Measurements from ENCODE around the gene ADAP1.

The ADAP1 gene

GRCh38 chr7:907158-907980 lies 47.1 kb downstream of the ADAP1 start:
- H3K9ac ChIP-seq (ENCODE audit: low read length), result no peak overlapping the region

GRCh38 chr7:906776-907157 lies 47.7 kb downstream of the ADAP1 start:
- Histone ChIP-seq H3K36me3 (ENCODE audit: control insufficient read depth, insufficient read depth, low read length) (no peaks in the 10 kb centered on the region), H3K9ac (ENCODE audit: low read length) (no peak overlapping the region), H3K9me3 (ENCODE audit: control insufficient read depth, low read length) (no peaks in the 10 kb centered on the region), H3K4me3 (ENCODE audit: low read length) (no peak overlapping the region), H3K27me3 (ENCODE audit: control insufficient read depth, insufficient read depth, low read length) (no peaks in the 10 kb centered on the region), H3K4me1 (ENCODE audit: control insufficient read depth, insufficient read depth, low read length) (peaks cover 19% of the 10 kb centered on the region)

More at GRCh38 chr7:907158-907980, 47.1 kb downstream of the ADAP1 start:
- Histone ChIP-seq H3K36me3 (ENCODE audit: control insufficient read depth, insufficient read depth, low read length) (no peaks in the 10 kb centered on the region), H3K4me3 (ENCODE audit: low read length) (no peak overlapping the region), H3K27me3 (ENCODE audit: control insufficient read depth, insufficient read depth, low read length) (no peaks in the 10 kb centered on the region), H3K4me1 (ENCODE audit: control insufficient read depth, insufficient read depth, low read length) (peaks cover 16% of the 10 kb centered on the region), H3K9me3 (ENCODE audit: control insufficient read depth, low read length) (no peaks in the 10 kb centered on the region)

GRCh38 chr7:904847-905246 lies 49.6 kb downstream of the ADAP1 start:
- Histone ChIP-seq H3K27me3 (ENCODE audit: control insufficient read depth, insufficient read depth, low read length) (no peaks in the 10 kb centered on the region), H3K36me3 (ENCODE audit: control insufficient read depth, insufficient read depth, low read length) (no peaks in the 10 kb centered on the region), H3K4me1 (ENCODE audit: control insufficient read depth, insufficient read depth, low read length) (peaks cover 21% of the 10 kb centered on the region), H3K9ac (ENCODE audit: low read length) (no peak overlapping the region), H3K4me3 (ENCODE audit: low read length) (no peak overlapping the region), H3K9me3 (ENCODE audit: control insufficient read depth, low read length) (no peaks in the 10 kb centered on the region)

GRCh38 chr7:903921-904755 lies 50.3 kb downstream of the ADAP1 start:
- H3K36me3 ChIP-seq (ENCODE audit: control insufficient read depth, insufficient read depth, low read length), result no peaks in the 10 kb centered on the region
- H3K27me3 ChIP-seq (ENCODE audit: control insufficient read depth, insufficient read depth, low read length), result no peaks in the 10 kb centered on the region
- no peak overlapping the region for H3K4me3 ChIP-seq (ENCODE audit: low read length)
- peaks cover 18% of the 10 kb centered on the region for H3K4me1 ChIP-seq (ENCODE audit: control insufficient read depth, insufficient read depth, low read length)
- no peak overlapping the region for H3K9ac ChIP-seq (ENCODE audit: low read length)
- H3K9me3 ChIP-seq (ENCODE audit: control insufficient read depth, low read length), result no peaks in the 10 kb centered on the region

GRCh38 chr7:902996-903395 lies 51.5 kb downstream of the ADAP1 start:
- peaks cover 21% of the 10 kb centered on the region for H3K4me1 ChIP-seq (ENCODE audit: control insufficient read depth, insufficient read depth, low read length)
- no peak overlapping the region for H3K9ac ChIP-seq (ENCODE audit: low read length)
- H3K9me3 ChIP-seq (ENCODE audit: control insufficient read depth, low read length), result no peaks in the 10 kb centered on the region
- no peaks in the 10 kb centered on the region for H3K27me3 ChIP-seq (ENCODE audit: control insufficient read depth, insufficient read depth, low read length)
- H3K4me3 ChIP-seq (ENCODE audit: low read length), result no peak overlapping the region
- no peaks in the 10 kb centered on the region for H3K36me3 ChIP-seq (ENCODE audit: control insufficient read depth, insufficient read depth, low read length)

- Histone ChIP-seq H3K27me3 (ENCODE audit: control insufficient read depth, insufficient read depth, low read length) (no peaks in the 10 kb centered on the region), H3K9ac (ENCODE audit: low read length) (no peak overlapping the region), H3K36me3 (ENCODE audit: control insufficient read depth, insufficient read depth, low read length) (no peaks in the 10 kb centered on the region), H3K9me3 (ENCODE audit: control insufficient read depth, low read length) (no peaks in the 10 kb centered on the region), H3K4me1 (ENCODE audit: control insufficient read depth, insufficient read depth, low read length) (peaks cover 21% of the 10 kb centered on the region), H3K4me3 (ENCODE audit: low read length) (no peak overlapping the region)
These were observed 52.9 kb downstream of the ADAP1 start for GRCh38 chr7:901388-902154.

- H3K4me3 ChIP-seq (ENCODE audit: low read length), result no peak overlapping the region
- H3K27me3 ChIP-seq (ENCODE audit: control insufficient read depth, insufficient read depth, low read length), result no peaks in the 10 kb centered on the region
- H3K9me3 ChIP-seq (ENCODE audit: control insufficient read depth, low read length), result no peaks in the 10 kb centered on the region
- peaks cover 21% of the 10 kb centered on the region for H3K4me1 ChIP-seq (ENCODE audit: control insufficient read depth, insufficient read depth, low read length)
- no peak overlapping the region for H3K9ac ChIP-seq (ENCODE audit: low read length)
- H3K36me3 ChIP-seq (ENCODE audit: control insufficient read depth, insufficient read depth, low read length), result peaks cover under 1% of the 10 kb centered on the region
These were observed 53.5 kb downstream of the ADAP1 start for GRCh38 chr7:901041-901387.

- Histone ChIP-seq H3K9ac (ENCODE audit: low read length) (no peak overlapping the region), H3K9me3 (ENCODE audit: control insufficient read depth, low read length) (no peaks in the 10 kb centered on the region), H3K27me3 (ENCODE audit: control insufficient read depth, insufficient read depth, low read length) (no peaks in the 10 kb centered on the region), H3K4me1 (ENCODE audit: control insufficient read depth, insufficient read depth, low read length) (peaks cover 21% of the 10 kb centered on the region), H3K36me3 (ENCODE audit: control insufficient read depth, insufficient read depth, low read length) (peaks cover 6% of the 10 kb centered on the region), H3K4me3 (ENCODE audit: low read length) (no peak overlapping the region)
These were observed 54.0 kb downstream of the ADAP1 start for GRCh38 chr7:900331-901040.

GRCh38 chr7:899806-900205 lies 54.7 kb downstream of the ADAP1 start:
- Histone ChIP-seq H3K4me1 (ENCODE audit: control insufficient read depth, insufficient read depth, low read length) (peaks cover 21% of the 10 kb centered on the region), H3K36me3 (ENCODE audit: control insufficient read depth, insufficient read depth, low read length) (peaks cover 6% of the 10 kb centered on the region), H3K4me3 (ENCODE audit: low read length) (no peak overlapping the region), H3K27me3 (ENCODE audit: control insufficient read depth, insufficient read depth, low read length) (no peaks in the 10 kb centered on the region), H3K9me3 (ENCODE audit: control insufficient read depth, low read length) (no peaks in the 10 kb centered on the region), H3K9ac (ENCODE audit: low read length) (no peak overlapping the region)

GRCh38 chr7:898855-899681 lies 55.4 kb downstream of the ADAP1 start:
- Histone ChIP-seq H3K4me3 (ENCODE audit: low read length) (no peak overlapping the region), H3K36me3 (ENCODE audit: control insufficient read depth, insufficient read depth, low read length) (peaks cover 6% of the 10 kb centered on the region), H3K9ac (ENCODE audit: low read length) (no peak overlapping the region), H3K27me3 (ENCODE audit: control insufficient read depth, insufficient read depth, low read length) (no peaks in the 10 kb centered on the region), H3K9me3 (ENCODE audit: control insufficient read depth, low read length) (no peaks in the 10 kb centered on the region), H3K4me1 (ENCODE audit: control insufficient read depth, insufficient read depth, low read length) (peaks cover 21% of the 10 kb centered on the region)

- no peaks in the 10 kb centered on the region for H3K9me3 ChIP-seq (ENCODE audit: control insufficient read depth, low read length)
- peaks cover 21% of the 10 kb centered on the region for H3K4me1 ChIP-seq (ENCODE audit: control insufficient read depth, insufficient read depth, low read length)
- no peak overlapping the region for H3K9ac ChIP-seq (ENCODE audit: low read length)
- H3K36me3 ChIP-seq (ENCODE audit: control insufficient read depth, insufficient read depth, low read length), result peaks cover 6% of the 10 kb centered on the region
- no peak overlapping the region for H3K4me3 ChIP-seq (ENCODE audit: low read length)
- no peaks in the 10 kb centered on the region for H3K27me3 ChIP-seq (ENCODE audit: control insufficient read depth, insufficient read depth, low read length)
These were observed 56.0 kb downstream of the ADAP1 start for GRCh38 chr7:898460-898854.
